GM19351 (cell line): ENCODE data around the gene CABLES1.

Experiments used
- ATAC-seq: cut with Tn5 transposase; IDR thresholded peaks from one replicate; pipeline ENCODE4 v1.9.1; 2021; ENCODE audit warnings: mild to moderate bottlenecking, moderate library complexity; ENCODE audit not compliant: unreplicated experiment

The CABLES1 gene

GRCh38 chr18:23238152-23238531 is 102.9 kb downstream of the CABLES1 start:
- ATAC-seq: no peak

DNA sequence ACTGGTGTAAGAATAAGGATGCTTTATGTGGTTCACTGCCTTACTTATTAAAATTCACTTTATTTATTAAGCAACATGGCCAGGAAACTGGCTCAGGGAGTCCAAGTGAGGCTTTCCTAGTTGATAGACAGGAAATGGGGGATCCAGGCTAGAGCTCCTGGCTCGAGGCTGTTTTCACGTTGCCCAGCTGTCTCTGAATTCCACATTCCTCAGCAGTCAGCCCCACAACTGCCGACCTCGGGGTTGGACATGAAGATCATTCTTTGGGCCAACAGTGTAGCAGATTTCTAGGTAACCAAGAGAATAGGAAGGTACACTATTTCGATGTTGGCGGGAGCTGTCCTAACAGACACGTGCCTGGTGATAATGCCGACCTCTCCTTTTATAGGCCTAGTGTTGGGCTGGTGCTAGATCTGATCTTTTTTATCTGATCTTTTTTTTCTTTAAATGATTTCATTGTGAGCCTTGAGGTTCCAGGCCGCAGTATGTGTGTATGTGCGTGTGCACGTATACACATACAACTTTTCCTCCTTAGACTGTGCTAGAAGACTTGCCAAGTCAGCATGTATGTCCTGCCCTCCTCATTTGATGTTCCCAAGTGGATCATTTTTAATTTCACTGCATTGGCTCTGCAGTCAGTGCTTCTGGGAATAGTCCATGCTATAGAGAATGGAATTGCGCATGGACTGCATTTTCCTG is 103.5 kb downstream of the CABLES1 start:
- ATAC-seq: no peak

DNA sequence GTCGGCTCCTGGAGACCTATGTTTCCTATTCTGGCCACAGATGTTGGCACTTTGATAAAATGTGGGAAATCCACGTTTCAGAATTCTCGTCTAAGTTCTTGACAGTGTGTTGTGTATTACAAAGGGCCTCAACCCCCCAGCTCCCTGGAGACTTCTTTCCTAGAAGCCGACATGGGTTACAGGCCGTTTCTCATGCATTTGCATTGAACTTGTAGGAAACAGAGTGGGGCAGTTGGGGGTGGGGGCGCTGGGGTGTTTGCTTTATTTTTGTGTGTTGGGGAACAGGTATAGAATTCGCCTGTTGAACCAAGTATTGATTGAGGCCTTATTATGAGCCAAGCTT is 104.0 kb downstream of the CABLES1 start:
- no peak for ATAC-seq

DNA sequence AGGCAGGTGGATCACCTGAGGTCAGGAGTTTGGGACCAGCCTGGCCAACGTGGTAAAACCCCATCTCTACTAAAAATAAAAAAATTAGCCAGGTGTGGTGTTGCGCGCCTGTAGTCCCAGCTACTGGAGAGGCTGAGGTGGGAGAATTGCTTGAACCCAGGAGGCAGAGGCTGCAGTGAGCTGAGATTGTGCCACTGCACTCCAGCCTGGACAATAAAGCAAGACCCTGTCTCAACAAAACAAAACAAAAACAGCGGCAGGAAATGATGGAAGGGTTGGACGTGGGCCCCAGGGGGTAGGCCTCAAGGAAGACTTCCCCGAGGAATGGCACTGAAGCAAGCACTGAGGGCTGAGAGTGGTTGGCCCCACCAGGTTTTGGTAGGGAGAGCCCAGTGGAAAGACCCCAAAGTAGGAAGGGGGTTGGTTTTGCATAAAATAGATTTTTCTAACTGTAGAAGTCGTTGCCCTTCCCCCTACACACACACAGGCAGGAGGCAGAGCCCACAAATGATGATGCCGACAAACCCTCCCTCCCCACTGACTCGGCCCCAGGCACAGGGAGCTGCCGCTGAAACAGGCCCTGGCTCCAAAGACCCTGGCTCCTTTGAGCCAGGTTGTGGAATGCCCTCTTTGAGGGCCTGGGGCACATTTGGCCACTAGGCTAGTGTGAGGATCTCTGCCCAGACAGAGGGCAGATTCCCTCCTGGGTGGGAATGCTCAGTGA is 104.8 kb downstream of the CABLES1 start:
- ATAC-seq: no peak

- ATAC-seq: no peak
Measured at GRCh38 chr18:23240609-23240930, 105.3 kb downstream of the CABLES1 start.

DNA sequence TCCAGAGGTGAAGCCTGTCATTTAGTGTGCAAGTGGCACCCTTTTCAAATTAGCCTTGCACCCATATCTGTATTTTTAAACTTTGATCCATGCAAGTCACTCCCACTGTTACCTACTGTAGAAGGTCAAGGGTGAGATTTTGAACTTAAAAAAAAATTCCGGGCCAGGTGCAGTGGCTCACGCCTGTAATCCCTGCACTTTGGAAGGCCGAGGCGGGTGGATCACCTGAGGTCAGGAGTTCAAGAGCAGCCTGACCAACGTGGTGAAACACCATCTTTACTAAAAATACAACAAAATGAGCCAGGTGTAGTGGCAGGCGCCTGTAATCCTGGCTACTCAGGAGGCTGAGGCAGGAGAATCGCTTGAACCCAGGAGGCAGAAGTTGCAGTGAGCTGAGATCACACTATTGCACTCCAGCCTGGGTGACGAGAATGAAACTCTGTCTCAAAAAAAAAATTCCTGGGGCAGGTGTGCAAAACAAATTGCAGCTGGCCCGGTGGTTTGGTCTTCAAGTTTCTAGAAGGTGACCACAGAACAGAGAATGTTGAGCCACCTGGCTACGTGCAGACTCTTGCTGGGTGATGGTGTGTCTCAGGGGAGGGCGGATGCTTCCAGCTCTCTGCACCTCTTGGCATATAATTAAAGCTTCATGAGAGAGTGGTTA is 106.7 kb downstream of the CABLES1 start:
- peak; percentile 91 for ATAC-seq

DNA sequence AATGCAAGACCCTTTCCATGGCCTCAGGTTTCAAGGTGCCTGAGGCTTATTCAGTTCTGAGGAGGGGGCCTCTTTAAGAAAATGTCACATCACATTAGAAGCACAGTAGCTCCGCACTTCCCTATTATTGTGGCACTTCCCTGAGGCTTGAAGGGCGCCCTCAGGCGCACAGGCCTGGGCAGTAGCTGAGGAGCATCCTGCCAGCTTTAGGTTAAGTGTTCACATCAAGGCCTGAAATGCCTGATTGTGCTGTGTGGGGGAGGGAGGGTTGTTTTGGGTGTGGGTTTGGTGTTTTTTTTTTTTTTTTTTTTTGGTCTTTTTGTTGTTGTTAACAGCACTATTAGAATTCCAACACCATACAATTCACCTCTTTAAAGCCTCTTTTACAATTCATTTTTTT is 107.9 kb downstream of the CABLES1 start:
- ATAC-seq: no peak

GRCh38 chr18:23243816-23244215 is 108.5 kb downstream of the CABLES1 start:
- ATAC-seq: no peak

- ATAC-seq: no peak
Measured at GRCh38 chr18:23244401-23244800, 109.1 kb downstream of the CABLES1 start.

- no peak for ATAC-seq
Measured at GRCh38 chr18:23245461-23245860, 110.2 kb downstream of the CABLES1 start.

GRCh38 chr18:23247331-23247730 is 112.0 kb downstream of the CABLES1 start:
- no peak for ATAC-seq

DNA sequence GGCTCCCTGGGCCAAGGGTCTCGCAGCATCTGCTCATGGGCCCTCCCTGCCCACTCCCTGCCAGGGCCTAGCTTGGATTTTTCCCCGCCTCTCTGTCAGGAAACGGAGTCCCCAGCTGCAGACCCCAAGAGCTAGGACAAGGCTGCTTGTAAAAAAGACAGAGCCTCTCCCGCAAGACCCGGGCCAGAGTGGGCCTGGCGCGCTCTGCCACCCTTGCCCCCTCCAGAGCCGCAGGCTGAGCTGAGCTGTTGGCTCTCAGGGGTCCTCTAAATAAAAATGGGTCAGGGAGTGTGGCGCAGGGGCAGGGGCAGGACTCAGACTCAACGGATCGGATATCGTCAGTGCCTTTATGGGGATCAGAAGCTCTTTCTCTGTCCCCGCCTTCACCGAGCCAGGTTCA is 112.6 kb downstream of the CABLES1 start:
- ATAC-seq: no peak

- ATAC-seq: no peak
Measured at GRCh38 chr18:23248826-23249225, 113.5 kb downstream of the CABLES1 start.

- no peak for ATAC-seq
Measured at GRCh38 chr18:23249348-23249747, 114.1 kb downstream of the CABLES1 start.

GRCh38 chr18:23250893-23251656 is 115.8 kb downstream of the CABLES1 start:
- no peak for ATAC-seq

DNA sequence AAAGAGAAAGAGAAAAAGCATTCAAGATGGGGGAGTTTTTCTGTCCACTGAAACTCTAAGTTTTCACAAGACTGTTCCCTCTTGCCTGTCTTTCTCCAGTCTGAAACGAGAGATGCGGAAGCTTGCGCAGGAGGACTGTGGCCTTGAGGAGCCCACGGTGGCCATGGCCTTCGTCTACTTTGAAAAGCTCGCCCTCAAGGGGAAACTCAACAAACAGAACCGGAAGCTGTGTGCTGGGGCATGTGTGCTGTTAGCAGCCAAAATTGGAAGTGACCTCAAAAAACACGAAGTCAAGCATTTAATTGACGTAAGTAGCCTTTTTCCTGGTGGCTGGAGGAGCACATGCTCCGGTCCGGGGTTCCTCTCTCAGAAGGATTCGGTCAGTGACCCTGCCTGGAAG is 118.3 kb downstream of the CABLES1 start:
- no peak for ATAC-seq

- ATAC-seq: no peak
Measured at GRCh38 chr18:23257137-23257536, 121.9 kb downstream of the CABLES1 start.

GRCh38 chr18:23257686-23258565 is 122.6 kb downstream of the CABLES1 start:
- no peak for ATAC-seq

GRCh38 chr18:23258566-23259469 is 123.5 kb downstream of the CABLES1 start:
- ATAC-seq: no peak
